ENCODE measurements around the gene GABARAPL2. TPM values are rescaled to one million over a fixed set of nuclear protein-coding genes. Genes with fewer than 3 reads are reported as not detected.

Gene GABARAPL2
- total and polyA plus RNA-seq, 12 donors, result 93.9 to 200 (median 167) TPM

DNA sequence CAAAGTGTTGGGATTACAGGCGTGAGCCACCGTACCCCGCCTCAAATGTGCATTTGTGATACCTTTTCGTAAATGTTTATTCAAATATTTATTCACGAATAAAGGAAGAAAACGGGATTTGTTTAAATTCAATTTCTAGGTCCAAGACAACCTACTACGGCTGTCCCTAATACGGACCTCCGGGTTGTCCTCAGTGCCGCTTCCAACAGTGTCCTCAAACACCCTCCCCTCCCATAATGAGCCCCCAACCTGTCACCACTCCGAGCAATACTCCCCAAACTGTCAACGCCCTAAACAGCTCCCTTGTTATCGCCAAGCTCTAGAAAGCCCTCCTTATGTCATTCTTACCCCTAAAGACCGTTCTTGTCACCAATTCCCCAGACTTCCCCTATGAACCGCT is 539 bp upstream of the GABARAPL2 start:
- H3K36me3 ChIP-seq (replicated peaks in 1 of 2), result peaks cover 0 to 30% of the 10 kb centered on the region in 2 donors
- peak overlapping the region in 2 of 5 donors; percentile 75 to 78 for H3K27ac ChIP-seq
- TF ChIP-seq, protein P1, sequence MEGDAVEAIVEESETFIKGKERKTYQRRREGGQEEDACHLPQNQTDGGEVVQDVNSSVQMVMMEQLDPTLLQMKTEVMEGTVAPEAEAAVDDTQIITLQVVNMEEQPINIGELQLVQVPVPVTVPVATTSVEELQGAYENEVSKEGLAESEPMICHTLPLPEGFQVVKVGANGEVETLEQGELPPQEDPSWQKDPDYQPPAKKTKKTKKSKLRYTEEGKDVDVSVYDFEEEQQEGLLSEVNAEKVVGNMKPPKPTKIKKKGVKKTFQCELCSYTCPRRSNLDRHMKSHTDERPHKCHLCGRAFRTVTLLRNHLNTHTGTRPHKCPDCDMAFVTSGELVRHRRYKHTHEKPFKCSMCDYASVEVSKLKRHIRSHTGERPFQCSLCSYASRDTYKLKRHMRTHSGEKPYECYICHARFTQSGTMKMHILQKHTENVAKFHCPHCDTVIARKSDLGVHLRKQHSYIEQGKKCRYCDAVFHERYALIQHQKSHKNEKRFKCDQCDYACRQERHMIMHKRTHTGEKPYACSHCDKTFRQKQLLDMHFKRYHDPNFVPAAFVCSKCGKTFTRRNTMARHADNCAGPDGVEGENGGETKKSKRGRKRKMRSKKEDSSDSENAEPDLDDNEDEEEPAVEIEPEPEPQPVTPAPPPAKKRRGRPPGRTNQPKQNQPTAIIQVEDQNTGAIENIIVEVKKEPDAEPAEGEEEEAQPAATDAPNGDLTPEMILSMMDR (IDR thresholded peaks at IDR 0.05), result no peak
- no peak for TF ChIP-seq POLR2A (IDR thresholded peaks at IDR 0.05)
- 19 to 22% (median 21%) methylated on average over 15 of the region's 15 CpGs for WGBS, 4 donors
- no peak for DNase-seq
- peaks cover 26 to 39% of the 10 kb centered on the region in 2 donors for H3K4me1 ChIP-seq (replicated peaks in 1 of 2)
- H3K9me3 ChIP-seq (replicated peaks in 1 of 3), result no peaks in the 10 kb centered on the region
- peak overlapping the region; percentile 58 to 100 (median 84) for H3K4me3 ChIP-seq
- intact Hi-C loops (cut with DNase I), result no loop called here
- H3K27me3 ChIP-seq, result no peaks in the 10 kb centered on the region

- H3K36me3 ChIP-seq (replicated peaks in 1 of 2), result peaks cover 0 to 36% of the 10 kb centered on the region in 2 donors
- DNase-seq, result peak; percentile 23 to 58 (median 33)
- TF ChIP-seq, protein P1 (IDR thresholded peaks at IDR 0.05), result no peak
- no peak for TF ChIP-seq POLR2A (IDR thresholded peaks at IDR 0.05)
- H3K27me3 ChIP-seq, result no peaks in the 10 kb centered on the region
- WGBS, 4 donors, result 1 to 3% (median 1%) methylated on average over 19 to 32 of the region's 32 CpGs
- no peaks in the 10 kb centered on the region for H3K9me3 ChIP-seq (replicated peaks in 1 of 3)
- H3K4me3 ChIP-seq, result peak overlapping the region; percentile 63 to 100 (median 84)
- peak overlapping the region in 4 of 5 donors; percentile 48 to 80 (median 76) for H3K27ac ChIP-seq
- H3K4me1 ChIP-seq (replicated peaks in 1 of 2), result peaks cover 27 to 49% of the 10 kb centered on the region in 2 donors
- intact Hi-C loops (cut with DNase I), result no loop called here
Measured at GRCh38 chr16:75566758-75567255, 628 bp downstream of the GABARAPL2 start.

DNA sequence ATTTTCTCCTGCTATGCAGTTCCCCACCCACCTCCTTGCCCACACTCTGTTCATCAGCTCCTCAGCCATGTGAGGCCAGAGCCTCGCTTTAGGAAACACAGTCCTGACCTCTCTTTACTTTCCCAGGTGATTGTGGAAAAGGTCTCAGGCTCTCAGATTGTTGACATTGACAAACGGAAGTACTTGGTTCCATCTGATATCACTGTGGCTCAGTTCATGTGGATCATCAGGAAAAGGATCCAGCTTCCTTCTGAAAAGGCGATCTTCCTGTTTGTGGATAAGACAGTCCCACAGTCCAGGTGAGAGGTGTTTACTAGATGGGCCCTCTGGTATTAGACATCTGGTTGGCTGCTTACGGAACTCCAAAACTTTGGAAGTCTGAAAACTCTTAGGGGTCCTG is 1.7 kb downstream of the GABARAPL2 start:
- no peaks in the 10 kb centered on the region for H3K27me3 ChIP-seq
- H3K9me3 ChIP-seq (replicated peaks in 1 of 3), result no peaks in the 10 kb centered on the region
- H3K27ac ChIP-seq, result no peak overlapping the region
- peaks cover 0 to 47% of the 10 kb centered on the region in 2 donors for H3K36me3 ChIP-seq (replicated peaks in 1 of 2)
- TF ChIP-seq POLR2A (IDR thresholded peaks at IDR 0.05), result no peak
- TF ChIP-seq, protein P1 (IDR thresholded peaks at IDR 0.05), result no peak
- 80 to 85% (median 82%) methylated on average over 4 of the region's 4 CpGs for WGBS, 4 donors
- intact Hi-C loops (cut with DNase I), result no loop called here
- peak overlapping the region in 1 of 4 donors; percentile 91 for H3K4me3 ChIP-seq
- DNase-seq, result no peak
- peaks cover 27 to 56% of the 10 kb centered on the region in 2 donors for H3K4me1 ChIP-seq (replicated peaks in 1 of 2)

DNA sequence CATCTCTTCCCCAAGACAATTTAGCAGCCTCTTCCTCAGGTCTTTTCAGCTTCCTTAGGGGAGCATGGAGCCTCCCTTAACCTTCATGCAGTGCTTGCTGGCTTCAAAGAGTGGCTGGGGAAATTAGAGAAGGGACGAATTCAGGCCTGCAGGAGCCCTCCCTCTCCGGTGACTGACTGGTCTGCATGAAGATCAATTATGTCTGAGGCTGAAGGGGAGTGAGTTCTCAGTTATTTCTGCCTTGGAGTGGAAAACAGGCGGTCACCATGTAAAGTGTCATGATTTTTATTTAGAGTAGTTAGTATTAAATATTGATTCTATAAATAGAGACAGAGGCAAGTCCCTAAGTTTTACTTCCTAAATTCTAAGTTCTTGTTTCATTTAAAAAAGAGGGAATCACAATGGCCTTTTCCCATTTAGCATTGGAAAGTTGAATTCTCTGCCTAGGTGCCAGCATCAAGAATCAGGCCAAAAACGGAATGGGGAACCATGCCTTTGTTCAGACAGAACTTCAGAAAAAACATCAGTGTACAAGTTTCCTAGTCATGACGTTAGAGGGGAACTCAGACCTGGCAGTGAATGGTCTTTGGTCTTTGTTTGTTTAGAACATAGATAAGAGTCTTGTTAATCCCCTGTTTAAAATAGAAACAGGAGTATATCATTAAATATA is 4.4 kb downstream of the GABARAPL2 start:
- Histone ChIP-seq H3K4me3 (no peak overlapping the region), H3K27me3 (no peaks in the 10 kb centered on the region), H3K4me1 (replicated peaks in 1 of 2) (peaks cover 26 to 56% of the 10 kb centered on the region in 2 donors), H3K9me3 (replicated peaks in 1 of 3) (no peaks in the 10 kb centered on the region), H3K27ac (peak overlapping the region in 2 of 5 donors; percentile 18 to 61), H3K36me3 (replicated peaks in 1 of 2) (peaks cover 0 to 69% of the 10 kb centered on the region in 2 donors)
- WGBS, 4 donors, result 56 to 67% (median 59%) methylated on average over 5 of the region's 5 CpGs
- TF ChIP-seq, protein P1 (IDR thresholded peaks at IDR 0.05), result no peak
- no peak for TF ChIP-seq POLR2A (IDR thresholded peaks at IDR 0.05)
- no peak for DNase-seq
- intact Hi-C loops (cut with DNase I), result no loop called here

Measured in adrenal gland (tissue), 12 donors.